Middle frontal gyrus (tissue), 1 donor: ENCODE results near the gene NT5DC3.

Experiments used
- DNase-seq: peaks from one replicate; pipeline ENCODE4 v3.0.0-alpha.2; 2015; ENCODE audit warnings: low spot score; ENCODE audit errors: extremely low spot score

Gene NT5DC3

DNA sequence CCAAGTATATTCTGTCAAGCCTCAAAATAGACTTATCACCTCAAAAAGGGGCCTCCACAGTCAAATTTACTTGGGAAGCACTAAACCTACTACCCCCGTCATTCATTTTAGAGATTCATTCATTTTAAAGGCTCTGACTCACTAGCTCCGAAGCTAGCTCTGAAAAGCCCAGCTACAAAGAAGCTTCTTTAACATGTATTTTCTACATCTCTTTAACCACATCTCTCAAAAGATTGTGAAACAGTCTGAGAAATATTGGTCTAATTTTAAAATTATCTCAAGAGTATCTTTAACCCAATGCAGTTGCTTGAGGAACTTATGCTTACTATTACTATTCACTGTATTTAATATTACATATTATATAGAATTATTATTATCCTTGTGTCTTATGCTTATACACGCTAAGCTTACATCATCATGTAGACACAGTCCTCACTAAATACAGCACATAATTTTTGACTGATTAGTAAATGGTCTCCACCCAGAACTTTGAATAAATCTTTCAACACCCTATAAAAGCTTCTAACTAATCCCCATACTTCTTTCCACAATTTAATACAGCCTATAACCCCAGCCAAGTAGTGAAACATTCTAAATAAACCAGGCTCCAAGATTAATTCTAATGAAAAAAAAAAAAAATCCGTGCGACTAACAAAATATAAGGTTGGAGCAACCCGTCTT, 7.8 kb downstream of the NT5DC3 start:
- no peak for DNase-seq

DNA sequence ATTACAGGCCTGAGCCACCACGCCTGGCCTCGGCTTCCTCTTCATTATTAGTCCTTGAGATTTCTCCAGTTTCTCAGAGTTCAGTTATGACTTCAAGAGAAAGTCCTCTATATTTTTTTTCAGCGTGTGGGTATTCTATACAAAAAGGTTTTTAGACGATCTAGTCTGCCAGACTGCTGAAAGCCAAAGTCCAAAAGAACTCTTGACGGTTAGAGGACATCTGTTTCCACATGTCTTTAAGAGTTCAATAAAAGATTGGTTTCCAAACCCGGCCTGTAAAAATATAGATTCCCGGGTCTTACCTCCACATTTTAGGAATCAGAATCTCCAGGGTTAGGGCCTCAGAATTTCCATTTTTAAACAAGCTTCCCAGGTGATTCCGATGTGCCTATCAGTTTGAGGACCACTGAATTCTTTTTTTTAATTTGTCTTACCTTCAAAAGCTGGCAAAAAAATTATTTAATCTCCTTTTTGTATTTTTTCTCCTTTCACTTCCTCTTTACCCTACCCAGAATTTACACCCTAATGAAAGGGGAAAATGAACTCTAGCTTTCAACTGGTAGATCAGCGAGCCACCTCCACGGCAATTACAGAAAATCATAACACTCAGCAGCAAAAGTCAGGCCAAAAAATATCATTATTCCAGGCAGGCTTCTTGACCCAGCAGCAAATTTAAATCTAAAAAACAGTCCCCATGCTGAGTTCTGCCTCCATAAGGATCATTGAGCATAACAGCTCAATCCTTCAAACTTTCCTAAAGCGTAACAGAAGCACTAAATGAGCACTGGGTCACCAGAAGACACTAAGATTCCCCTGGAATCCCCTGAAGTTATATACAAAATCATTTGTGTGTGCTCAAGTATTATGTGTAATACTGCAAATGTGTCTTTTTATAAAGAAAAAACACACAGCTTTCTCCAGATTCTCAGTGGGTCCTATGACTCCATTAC, 8.7 kb downstream of the NT5DC3 start:
- no peak for DNase-seq

DNA sequence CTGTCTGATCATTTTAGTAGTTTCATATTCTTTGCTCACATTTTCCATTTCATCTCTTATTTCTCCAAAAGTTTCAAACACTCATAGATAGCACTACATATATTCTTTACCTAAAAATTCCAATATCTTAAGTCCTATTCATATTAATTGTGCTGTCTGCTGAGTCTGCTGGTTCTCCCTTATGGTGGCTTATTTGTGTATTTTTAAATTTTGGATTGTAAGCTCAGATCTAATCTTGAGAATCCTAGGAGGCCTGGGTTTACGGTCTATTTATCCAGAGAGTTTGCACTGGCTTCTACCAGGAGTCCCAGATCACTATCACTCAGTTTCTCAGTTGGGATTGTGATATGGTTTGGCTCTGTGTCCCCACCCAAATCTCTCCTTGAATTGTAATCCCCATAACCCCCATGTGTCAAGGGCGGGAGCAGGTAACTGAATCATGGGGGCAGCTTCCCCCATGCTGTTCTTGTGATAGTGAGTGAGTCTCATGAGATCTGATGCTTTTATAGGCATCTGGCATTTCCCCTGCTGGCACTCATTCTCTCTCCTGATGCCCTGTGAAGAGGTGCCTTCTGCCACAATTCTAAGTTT, 10.2 kb downstream of the NT5DC3 start:
- DNase-seq = no peak

DNA sequence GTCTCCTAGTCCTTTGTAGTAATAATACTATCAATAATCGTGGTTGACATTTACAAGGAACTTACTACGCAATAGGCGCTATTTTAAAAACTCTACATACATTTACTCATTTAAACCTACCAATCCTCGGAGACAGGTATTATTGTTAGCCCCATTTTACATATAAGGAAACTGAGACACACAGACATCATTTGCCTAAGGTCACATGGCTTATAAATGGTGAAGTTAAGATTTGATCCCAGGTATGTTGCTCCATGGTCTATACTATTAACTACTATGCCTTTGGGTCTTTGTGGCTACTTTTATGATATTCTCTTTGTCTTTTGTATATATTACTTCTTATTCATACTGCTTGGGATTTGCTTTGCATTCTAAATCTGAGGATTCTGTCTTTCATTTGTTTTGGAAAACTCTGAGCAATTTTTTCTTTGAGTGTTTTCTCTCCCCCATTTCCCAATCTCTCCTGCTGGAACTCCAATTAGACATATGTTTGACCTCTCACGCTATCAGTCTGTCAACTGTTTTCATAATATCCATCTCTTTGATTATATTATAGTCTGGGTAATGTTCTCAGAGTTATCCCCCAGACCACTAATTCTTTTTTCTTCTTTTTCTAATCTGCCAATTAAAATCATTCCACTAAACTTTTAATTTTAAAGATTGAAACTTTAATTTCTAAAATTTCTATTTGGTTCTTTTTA, 10.9 kb downstream of the NT5DC3 start:
- no peak for DNase-seq

DNA sequence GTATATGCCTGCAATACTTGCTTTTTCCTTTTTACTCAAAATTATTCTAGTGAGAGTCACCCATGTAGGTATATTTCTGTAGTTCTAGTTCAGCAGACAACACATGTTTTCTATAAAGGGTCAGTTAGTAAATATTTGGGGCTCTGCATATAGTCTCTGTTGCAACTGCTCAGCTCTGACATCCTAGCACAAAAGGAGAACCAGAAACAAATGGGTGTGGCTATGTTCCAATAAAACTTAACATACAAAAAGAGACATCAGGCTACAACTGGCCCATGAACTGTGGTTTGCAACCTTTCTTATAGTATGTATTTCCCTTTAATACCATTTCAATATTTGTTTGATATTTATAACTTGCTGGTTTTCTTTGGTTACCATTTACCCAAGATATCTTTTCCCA, 11.9 kb downstream of the NT5DC3 start:
- DNase-seq = no peak

DNA sequence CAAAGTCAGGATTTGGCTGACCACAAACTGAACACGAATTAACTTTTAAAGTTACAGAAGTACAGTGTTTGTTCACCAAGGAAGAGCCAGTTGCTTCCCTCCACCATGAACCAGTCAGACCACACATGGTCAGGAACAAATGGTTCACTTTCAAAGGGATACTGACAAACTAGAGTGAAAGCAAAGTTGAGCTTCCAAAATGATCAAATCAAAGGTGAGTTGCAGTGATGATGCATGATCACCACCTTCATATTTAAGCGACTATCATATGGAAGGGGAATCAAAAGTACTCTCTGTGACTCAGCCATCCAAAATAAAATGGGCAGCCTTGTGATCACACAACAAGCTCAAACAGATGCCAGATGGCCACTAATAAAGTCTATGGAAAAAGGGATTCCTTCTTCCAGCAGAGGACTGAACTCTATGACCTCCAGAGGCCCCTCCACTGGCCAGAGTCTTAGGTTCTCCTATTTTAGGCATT, 13.1 kb downstream of the NT5DC3 start:
- no peak for DNase-seq

DNA sequence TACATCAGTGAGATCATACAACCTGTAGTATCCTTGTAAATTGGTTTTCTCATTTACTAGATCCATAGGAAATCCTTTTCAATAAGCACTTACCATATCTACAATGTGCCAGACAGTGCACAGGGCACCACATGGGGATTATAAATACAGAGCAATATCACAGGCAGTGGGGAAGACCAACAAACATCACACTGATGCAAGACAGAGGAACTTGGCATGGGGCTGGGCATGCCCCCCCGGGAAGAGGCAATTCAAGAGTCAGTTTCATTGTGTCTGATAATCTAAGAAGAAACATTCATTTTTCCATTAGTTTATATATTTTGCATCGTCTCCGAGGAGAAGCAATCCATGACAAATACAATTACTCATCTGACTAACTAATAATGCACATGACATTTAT, 16.2 kb downstream of the NT5DC3 start:
- DNase-seq = no peak

DNA sequence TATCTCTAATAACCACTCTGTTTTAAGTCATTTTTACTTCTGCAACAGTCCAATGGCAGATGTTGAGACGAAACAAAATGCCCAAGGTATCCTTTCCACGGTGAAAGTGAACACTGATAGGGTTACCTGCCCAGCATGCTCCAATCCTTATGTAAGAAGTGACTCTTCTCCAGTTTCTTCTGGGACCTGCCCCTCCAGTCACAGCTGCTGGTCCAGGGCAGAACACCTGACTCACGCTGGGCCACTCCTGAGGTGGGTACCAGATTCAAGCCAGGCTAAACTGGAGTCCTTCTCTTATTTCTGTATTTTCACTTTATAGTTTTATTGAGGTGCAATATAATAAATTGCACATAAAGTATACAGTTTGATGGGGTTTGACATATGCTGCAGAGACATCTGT, 16.7 kb downstream of the NT5DC3 start:
- DNase-seq = no peak

DNA sequence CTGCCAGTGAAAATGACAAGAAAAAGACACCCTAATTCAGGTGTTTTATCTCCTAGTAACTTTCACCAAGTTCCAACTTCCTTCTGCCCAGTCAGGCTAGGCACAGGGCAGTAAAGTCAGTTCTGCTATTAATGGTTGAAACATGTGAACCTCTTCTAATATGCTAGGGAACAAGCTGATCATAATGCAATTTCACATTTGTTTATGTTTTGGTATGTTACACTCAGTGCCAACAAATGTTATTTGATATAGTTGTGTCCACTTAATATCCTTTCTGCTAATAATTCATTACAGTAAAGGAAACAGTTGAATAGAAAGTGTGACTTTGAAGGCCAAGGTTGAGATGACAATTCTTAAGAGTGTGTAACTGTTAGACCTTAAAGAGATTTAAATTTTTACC, 17.2 kb downstream of the NT5DC3 start:
- no peak for DNase-seq

DNA sequence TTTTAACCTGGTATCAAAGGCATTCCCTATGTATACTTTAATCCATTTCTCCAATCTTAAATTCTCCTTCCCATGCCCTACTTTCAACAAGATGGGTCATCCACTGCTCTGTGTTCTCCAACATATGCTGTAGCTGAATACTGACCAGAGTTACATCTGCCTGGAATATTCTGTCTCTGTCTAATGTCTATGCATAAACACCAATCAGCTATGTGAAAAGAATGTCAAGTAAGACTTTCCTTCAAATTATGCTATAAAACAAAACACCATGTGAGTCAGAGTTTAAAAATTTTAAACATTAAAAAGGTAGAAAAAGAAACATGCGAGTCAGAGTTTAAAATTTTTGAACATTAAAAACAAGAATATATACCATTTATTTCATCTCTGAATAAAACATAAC, 19.3 kb downstream of the NT5DC3 start:
- no peak for DNase-seq

DNA sequence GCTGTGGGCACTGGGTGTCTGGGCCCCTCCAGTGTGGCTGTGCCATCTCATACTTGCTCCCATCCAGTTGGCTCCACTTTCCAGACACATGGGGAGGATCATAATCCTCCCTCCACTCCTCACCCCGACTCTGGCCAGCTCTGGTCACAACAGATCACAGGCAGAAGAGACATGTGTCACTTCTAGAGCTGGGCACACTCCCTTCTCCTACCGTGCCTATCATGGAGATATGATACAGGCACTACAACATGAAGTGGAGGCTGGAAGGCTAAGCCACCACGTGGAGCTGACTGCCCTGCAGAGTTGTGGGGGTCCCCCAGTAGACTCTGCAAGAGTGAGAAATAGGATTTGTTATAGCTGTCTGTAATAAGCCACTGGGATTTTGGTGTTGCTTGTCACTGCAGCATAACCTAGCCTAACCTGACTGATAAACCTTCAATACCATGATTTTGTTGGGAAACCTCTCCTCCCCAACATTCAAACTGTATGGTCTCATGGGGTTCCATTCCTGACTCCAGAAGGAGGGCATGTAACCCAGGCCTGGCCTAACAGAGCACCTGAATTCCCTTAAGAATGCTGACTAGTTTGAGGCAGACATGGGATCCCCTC, 20.0 kb downstream of the NT5DC3 start:
- DNase-seq = no peak

DNA sequence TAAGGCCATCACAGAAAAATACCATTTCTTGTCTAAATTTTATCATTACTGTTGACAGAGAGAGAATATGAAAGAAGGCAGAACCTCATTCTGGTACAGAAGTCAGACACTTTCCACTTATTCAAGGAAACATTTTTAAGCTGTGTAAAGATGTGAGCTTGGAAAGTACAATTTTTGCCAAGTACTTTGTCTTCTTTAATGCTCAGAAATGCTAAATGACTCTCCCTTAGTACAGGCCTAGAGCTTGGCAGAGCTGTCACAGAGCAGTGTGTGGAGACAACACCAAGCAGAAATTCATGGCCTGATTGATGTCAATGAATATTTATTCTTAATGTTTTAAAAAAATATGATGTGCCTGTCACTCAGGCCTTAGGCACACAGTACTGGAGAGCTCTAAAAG, 20.7 kb downstream of the NT5DC3 start:
- no peak for DNase-seq

DNA sequence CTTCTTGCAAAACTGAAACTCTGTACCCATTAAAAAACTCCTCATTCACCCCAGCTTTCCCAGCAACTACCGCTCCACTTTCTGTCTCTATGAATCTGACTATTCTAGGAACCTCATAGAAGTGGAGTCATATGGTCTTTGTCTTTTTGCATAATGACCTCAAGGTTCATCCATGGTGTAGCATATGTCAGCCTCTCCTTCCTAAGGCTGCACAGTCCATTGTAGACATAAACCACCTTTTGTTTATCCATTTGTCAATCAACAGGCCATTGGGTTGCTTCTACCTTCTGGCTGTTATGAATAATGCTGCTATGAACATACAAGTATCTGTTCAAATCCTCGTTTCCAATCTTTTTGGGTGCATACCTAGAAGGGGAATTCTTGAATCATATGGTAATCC, 21.1 kb downstream of the NT5DC3 start:
- no peak for DNase-seq

DNA sequence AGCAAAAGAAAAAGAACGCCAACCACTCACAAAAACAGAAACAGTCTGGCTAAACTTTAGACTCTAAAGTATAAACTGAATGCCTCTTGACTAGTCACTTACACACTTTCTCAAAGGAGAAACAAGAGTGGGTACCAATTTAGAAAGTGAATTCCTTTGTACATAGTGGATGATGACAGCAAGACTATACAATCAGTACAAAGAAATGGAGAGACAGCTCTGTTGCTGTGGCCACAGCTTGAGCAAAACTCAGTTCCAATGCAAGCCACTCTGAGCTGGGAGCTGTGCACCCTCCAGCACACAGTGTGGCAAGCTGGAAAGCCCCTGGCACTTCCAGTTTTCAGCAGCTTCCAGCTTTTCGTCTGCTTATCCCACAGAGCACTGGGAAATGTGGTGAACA, 21.7 kb downstream of the NT5DC3 start:
- DNase-seq = no peak

DNA sequence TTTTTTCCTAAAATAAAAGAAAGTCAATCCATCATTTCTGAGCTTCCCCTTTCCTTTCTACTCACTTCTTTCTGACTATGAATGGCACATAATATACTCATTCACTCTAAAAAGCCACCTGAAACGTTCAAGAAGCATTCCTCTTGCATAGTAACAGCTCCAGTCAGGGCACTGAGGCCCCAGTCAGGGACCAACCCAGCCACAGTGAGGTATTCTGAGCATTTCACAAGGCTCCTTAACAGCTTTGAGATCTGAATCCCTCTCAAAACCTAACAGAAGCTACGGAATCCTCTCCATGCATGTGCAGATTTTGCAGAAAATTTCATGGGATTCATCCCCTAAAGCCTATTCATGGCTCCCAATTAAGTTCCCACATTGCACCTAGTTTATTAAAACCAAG, 23.2 kb downstream of the NT5DC3 start:
- DNase-seq = no peak

DNA sequence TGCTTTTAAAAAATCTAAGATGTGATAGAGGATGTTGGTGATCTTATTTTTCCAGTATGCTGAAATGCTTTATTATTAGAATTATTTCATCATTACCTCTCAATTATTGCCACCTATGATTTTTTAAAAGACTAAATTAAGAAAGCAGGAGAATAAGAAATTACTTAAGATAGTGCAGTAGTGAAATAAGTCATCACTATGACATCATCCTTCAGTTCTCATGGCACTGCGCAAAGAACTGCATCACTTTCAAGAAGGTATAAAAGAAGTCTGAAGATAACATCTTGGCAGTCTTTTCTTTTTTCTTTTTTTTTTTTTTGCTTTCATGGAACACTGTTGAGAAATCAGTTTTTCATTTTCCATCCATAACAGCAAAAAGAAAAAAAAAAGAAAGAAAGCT, 24.4 kb downstream of the NT5DC3 start:
- DNase-seq = no peak

DNA sequence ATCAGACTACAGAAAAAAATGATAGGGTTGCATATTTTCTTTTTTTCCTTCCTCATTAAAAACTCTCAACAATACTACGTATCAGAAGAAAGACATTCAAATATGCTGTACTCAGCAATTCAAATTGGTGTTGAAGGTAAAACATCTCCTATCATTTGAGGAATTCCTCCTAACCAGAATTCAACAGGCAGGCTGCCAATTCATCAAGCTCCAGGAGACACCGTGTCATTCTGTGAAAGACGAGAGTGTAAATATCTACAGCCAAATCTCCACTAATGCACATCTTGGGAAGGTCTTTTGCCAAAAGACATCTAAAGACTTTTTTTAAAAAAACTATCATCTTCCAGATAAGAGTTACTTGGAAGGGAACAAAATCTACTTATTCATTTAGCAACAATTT, 26.6 kb downstream of the NT5DC3 start:
- no peak for DNase-seq

DNA sequence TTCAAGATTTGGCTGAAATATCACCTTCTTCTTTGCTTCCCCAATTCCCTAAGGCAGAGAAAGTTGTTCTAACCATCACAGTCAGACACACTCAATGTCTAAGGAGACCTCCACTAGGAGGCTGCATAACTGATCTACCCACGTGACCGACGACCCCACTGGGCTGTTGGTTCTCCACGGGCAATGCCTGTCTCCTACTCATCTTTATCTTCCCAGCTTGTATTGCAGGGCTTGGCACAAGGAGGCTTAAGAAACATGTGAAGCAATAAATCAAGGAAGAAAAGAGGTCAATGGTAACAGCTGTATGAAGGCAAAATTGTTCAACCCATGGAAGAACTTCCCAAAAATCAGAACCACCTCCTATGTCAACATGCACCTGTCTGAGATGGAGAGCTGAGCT, 27.1 kb downstream of the NT5DC3 start:
- DNase-seq = no peak

DNA sequence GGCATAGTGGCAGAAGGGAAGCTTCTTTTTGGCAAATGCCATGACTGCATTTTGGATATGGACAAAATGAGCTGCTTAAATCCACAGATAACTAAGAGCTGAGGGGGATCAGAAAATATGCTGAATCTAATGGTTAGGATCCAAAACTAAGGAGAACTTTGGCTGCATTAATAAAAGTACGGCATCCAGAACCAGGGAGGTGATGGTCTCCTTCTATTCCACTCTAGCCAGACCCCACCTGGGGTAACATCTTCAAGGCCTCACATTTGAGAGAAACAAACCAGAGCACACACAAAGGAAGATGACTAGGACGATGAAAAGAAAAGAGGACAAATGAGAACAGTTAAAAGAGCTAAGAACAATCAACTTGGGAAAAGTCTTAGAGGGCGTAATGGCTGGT, 27.6 kb downstream of the NT5DC3 start:
- DNase-seq = no peak

DNA sequence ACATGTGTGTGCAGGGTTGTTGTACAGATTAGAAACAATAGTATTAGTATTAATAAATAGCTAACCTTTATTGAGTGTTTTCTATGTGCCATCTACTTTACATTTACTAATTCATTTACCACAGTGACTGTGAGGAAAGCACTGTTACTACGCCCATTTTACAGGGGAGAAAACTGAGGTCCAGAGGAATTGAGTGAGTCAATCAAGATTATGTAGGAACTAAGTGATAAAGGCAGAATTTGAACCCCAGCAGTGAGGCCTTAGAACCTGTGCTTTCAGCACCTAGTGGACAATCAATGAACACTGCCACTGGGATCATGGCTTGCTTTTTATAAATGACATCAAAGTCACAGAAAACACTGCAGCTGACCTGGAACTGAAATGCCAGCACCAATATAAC, 28.2 kb downstream of the NT5DC3 start:
- no peak for DNase-seq

DNA sequence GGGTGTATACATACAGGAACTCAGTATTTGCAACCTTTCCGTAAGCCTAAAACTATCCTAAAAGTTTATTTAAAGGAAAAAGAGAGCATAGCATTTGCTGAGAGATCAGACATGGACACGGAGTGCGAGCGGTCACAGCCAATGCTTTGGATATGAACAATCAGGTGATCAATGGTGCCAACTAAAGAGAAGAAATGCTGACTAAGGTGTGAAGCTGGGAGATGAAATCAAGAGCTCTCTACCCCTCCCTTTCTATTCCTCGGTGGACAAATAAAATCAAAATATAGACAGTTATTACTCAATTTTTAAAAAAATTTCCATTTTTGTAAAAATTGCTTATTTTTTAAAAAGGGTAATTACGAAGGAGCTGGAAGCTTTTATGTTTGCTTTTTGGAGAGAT, 29.2 kb downstream of the NT5DC3 start:
- DNase-seq = no peak
